K562 (cell line): ENCODE data around the gene POLR1A. TPM values are rescaled to one million over a fixed set of nuclear protein-coding genes. Genes with fewer than 3 reads are reported as not detected.

ENCODE experiments used
- ATAC-seq: fragments of 200-7000 bp; cut with Tn5 transposase; 3 replicates; pipeline ENCODE4 v1.9.1; 2020; ENCODE audit warnings: moderate library complexity
- BruUV-seq: library from RNA; stranded (reverse); fragments of 400-500 nt; replicated peaks from 2 replicates; lab custom pipeline; 2021; lab: Mats Ljungman, UMichigan
- CTCF ChIA-PET: fragments of 300-600 bp; formaldehyde crosslinking; extraction: SDS; loops from one replicate; lab custom pipeline; 2021; ENCODE audit warnings: low intra/inter-chr PET ratio; lab: Yijun Ruan, JAX
- POLR2A ChIA-PET: fragments of 300-600, 350-650 bp; sonication (Branson Sonifier 250); formaldehyde crosslinking; extraction: SDS; loops from one replicate; lab custom pipeline; 2021; ENCODE audit warnings: antibody characterized with exemption, inconsistent platforms; lab: Yijun Ruan, JAX
- DNase-seq, 4 experiments: peaks; one replicate each; pipeline versions ENCODE4 v3.0.0 to v3.0.0-alpha.2; 2011 to 2018; ENCODE audit warnings: low spot score in 3 of 4, mixed read lengths in 3 of 4; ENCODE audit errors: extremely low read depth in 1 of 4
- FAIRE-seq: peaks from 2 replicates; lab custom pipeline; 2011; peaks lifted over from hg19 to GRCh38; lab: Jason Lieb, UNC
- H2AFZ ChIP-seq: 2 replicates; pipeline ENCODE4 v1.6.0; 2011; ENCODE audit warnings: low read depth, low read length, control low read depth, inconsistent platforms
- H3K27ac ChIP-seq: fragments of 200-600 bp; 3 replicates; pipeline ENCODE4 v1.8.0; 2011; ENCODE audit warnings: low read depth, mild to moderate bottlenecking, control low read depth, inconsistent platforms, low read length, moderate library complexity, mixed read lengths; ENCODE audit errors: extremely low read depth
- H3K27me3 ChIP-seq, 2 experiments: fragments of 300-600 bp in 1 of 2; 2 replicates in 1 of 2; 3 replicates in 1 of 2; pipeline versions ENCODE4 v1.6.0 to v1.8.0; 2011; ENCODE audit warnings: inconsistent platforms in 2 of 2, low read length in 2 of 2, mild to moderate bottlenecking in 1 of 2, mixed read lengths in 1 of 2, moderate library complexity in 1 of 2; ENCODE audit not compliant: control insufficient read depth in 2 of 2, insufficient read depth in 2 of 2
- H3K36me3 ChIP-seq: fragments of 300-600 bp; 3 replicates; pipeline ENCODE4 v1.8.0; 2011; ENCODE audit warnings: mild to moderate bottlenecking, low read length, inconsistent platforms; ENCODE audit not compliant: control insufficient read depth, insufficient read depth
- H3K4me1 ChIP-seq, 2 experiments: fragments of 200-600 bp in 1 of 2; replicated peaks in 1 of 2; 2 replicates in 1 of 2; 3 replicates in 1 of 2; pipeline versions ENCODE4 v1.5.1 to v1.8.0; 2011; ENCODE audit warnings: inconsistent platforms in 2 of 2, low read length in 2 of 2, mild to moderate bottlenecking in 1 of 2, mixed read lengths in 1 of 2, moderate library complexity in 1 of 2; ENCODE audit not compliant: control insufficient read depth in 2 of 2, insufficient read depth in 2 of 2
- H3K4me2 ChIP-seq: 2 replicates; pipeline ENCODE4 v1.6.1; 2011; ENCODE audit warnings: low read length, control low read depth, inconsistent platforms, mixed read lengths; ENCODE audit not compliant: insufficient read depth
- H3K4me3 ChIP-seq: fragments of 200-600 bp; sonication (generic), shearing (Covaris generic); 2 replicates; pipeline ENCODE4 v1.5.1; 2016; ENCODE audit warnings: control low read depth, inconsistent platforms
- H3K79me2 ChIP-seq: fragments of 200-600 bp; 3 replicates; pipeline ENCODE4 v1.8.0; 2011; ENCODE audit warnings: low read length, inconsistent platforms; ENCODE audit not compliant: control insufficient read depth, insufficient read depth
- H3K9ac ChIP-seq, 2 experiments: 2 replicates each; pipeline versions ENCODE4 v1.6.0 to v1.6.1; 2011; ENCODE audit warnings: low read depth in 2 of 2, low read length in 2 of 2, control low read depth in 1 of 2, inconsistent platforms in 1 of 2, mild to moderate bottlenecking in 1 of 2, mixed read lengths in 1 of 2; ENCODE audit not compliant: insufficient read depth in 1 of 2
- H3K9me1 ChIP-seq: one replicate; pipeline ENCODE4 v1.6.0; 2011; ENCODE audit warnings: inconsistent platforms, mild to moderate bottlenecking, low read length, moderate library complexity; ENCODE audit not compliant: control insufficient read depth, insufficient read depth
- H3K9me3 ChIP-seq: replicated peaks from 2 replicates; pipeline ENCODE4 v1.5.1; 2011; ENCODE audit warnings: low read depth, low read length, inconsistent platforms; ENCODE audit not compliant: control insufficient read depth, insufficient read depth
- H4K20me1 ChIP-seq: replicated peaks from 2 replicates; pipeline ENCODE4 v1.6.1; 2011; ENCODE audit warnings: low read length, inconsistent platforms, mixed read lengths; ENCODE audit not compliant: control insufficient read depth, insufficient read depth
- ARID4B ChIP-seq: sonication (generic); formaldehyde crosslinking; IDR thresholded peaks from 2 replicates; pipeline ENCODE4 v1.8.0; 2022; ENCODE audit warnings: mild to moderate bottlenecking, missing genetic modification reagents
- BMI1 ChIP-seq: fragments of 150-350 bp; IDR thresholded peaks from 2 replicates; pipeline ENCODE4 v1.6.1; 2014; ENCODE audit warnings: low read length
- CSDE1 ChIP-seq, 2 experiments: fragments of 450-650 bp; IDR thresholded peaks; 2 replicates each; pipeline ENCODE4 v1.6.1; 2016; ENCODE audit warnings: mild to moderate bottlenecking in 1 of 2
- HMGN3 ChIP-seq: IDR thresholded peaks from 2 replicates; pipeline ENCODE4 v1.6.1; 2011; ENCODE audit warnings: borderline replicate concordance, low read depth, mild to moderate bottlenecking, mixed read lengths, low read length; ENCODE audit not compliant: insufficient read length; ENCODE audit errors: extremely low read depth
- RBM25 ChIP-seq: fragments of 200-400 bp; formaldehyde crosslinking; IDR thresholded peaks from 2 replicates; pipeline ENCODE4 v1.6.1; 2018; ENCODE audit warnings: low read length, low read depth, moderate library complexity; ENCODE audit not compliant: severe bottlenecking
- SNRNP70 ChIP-seq: fragments of 200-400 bp; formaldehyde crosslinking; optimal IDR thresholded peaks from 2 replicates; pipeline ENCODE3; 2017; ENCODE audit warnings: low read depth, low read length
- SRSF9 ChIP-seq: fragments of 200-400 bp; formaldehyde crosslinking; IDR thresholded peaks from 2 replicates; pipeline ENCODE4 v1.6.1; 2017; ENCODE audit warnings: low read depth, low read length, borderline replicate concordance
- THRAP3 ChIP-seq: fragments of 450-650 bp; IDR thresholded peaks from 2 replicates; pipeline ENCODE4 v1.6.1; 2016; ENCODE audit warnings: mild to moderate bottlenecking, inconsistent platforms, borderline replicate concordance
- WGBS: fragments of 100-300 bp; shearing (Covaris generic); methylation state at CpG from one replicate; pipeline ENCODE4 v1.1.6; 2016; ENCODE audit warnings: low coverage, mixed read lengths; ENCODE audit not compliant: insufficient coverage; ENCODE audit errors: missing lambda C conversion rate; 5-methylcytosine and 5-hydroxymethylcytosine counted together
- in situ Hi-C: fragments of 300-500 bp; cut with MboI; formaldehyde crosslinking; loops from 4 replicates; pipeline ENCODE4 v1.15.0; 2018; ENCODE audit warnings: inconsistent platforms, mixed read lengths
- intact Hi-C: fragments of 100-400 bp; cut with micrococcal nuclease; formaldehyde crosslinking; loops from 2 replicates; pipeline ENCODE4 v1.14.2; 2022
- polyA plus RNA-seq, 8 experiments: library from polyadenylated mRNA; depleted of rRNA in 4 of 8; stranded (reverse) in 5 of 8; unstranded in 3 of 8; fragments of >200 nt; fragmentation: Nextera tagmentation in 2 of 8; fragmentation: Illumina TruSeq in 1 of 8; extraction: Ambion mirVana in 2 of 8; extraction: Trizol in 1 of 8; gene quantifications; 2 replicates each; pipeline versions ENCODE4 v1.2.1 to v1.2.3, GENCODE V29; 2011 to 2014; ENCODE audit warnings: inconsistent platforms in 1 of 8, missing spikeins in 1 of 8
- total RNA-seq, 7 experiments: library from RNA; depleted of rRNA in 6 of 7; stranded (reverse); fragments of >200 nt in 6 of 7; fragmentation: Illumina TruSeq in 2 of 7; extraction: Trizol in 2 of 7; gene quantifications; 2 replicates each; pipeline versions ENCODE4 v1.2.1 to v1.2.3, GENCODE V29; 2011 to 2021; ENCODE audit warnings: low replicate concordance in 1 of 7
- TF ChIP-seq, protein P1 (sequence below), 2 experiments: IDR thresholded peaks; 2 replicates each; pipeline ENCODE4 v1.6.1; 2011; ENCODE audit warnings: borderline replicate concordance in 1 of 2, control low read depth in 1 of 2, low read depth in 1 of 2, low read length in 1 of 2, mild to moderate bottlenecking in 1 of 2, mixed read lengths in 1 of 2, moderate library complexity in 1 of 2; ENCODE audit not compliant: insufficient read depth in 1 of 2, insufficient read length in 1 of 2, poor library complexity in 1 of 2, severe bottlenecking in 1 of 2; ENCODE audit errors: extremely low read depth in 1 of 2
- TF ChIP-seq, protein P2 (sequence below), 2 experiments: fragments of 450-650 bp in 1 of 2; sonication (generic) in 1 of 2; formaldehyde crosslinking; conservative IDR thresholded peaks; 2 replicates each; pipeline versions ENCODE4 v1.4.0 to v1.8.1; 2020 to 2022; ENCODE audit warnings: mild to moderate bottlenecking in 1 of 2, missing genetic modification reagents in 1 of 2

Gene POLR1A
- total and polyA plus RNA-seq, 9 of the 15 experiments (the other 6 are each of a cell fraction or from before 2014, with no cell fraction given): 3.0 to 72.1 (median 21.8) TPM

DNA sequence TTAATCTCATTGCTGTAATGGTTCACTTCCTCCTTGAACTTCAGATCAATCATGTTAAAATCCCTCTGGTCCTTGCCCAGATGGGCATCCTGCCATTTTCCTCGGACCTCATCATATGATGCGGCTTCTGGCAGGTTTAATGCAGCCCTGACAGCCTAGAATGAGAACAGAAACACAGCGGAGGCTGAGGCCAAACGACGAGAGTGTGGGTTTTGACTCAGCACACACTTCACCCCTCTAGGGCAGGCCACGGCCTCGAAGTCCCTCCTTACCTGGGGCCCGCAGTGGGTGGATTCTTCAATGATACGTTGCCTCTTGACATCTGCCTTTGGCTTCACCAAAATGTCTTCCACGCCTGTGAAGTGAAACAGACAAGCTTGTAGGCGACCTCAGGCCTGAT is 56.8 kb downstream of the POLR1A start (continued):
- TF ChIP-seq, protein P1, sequence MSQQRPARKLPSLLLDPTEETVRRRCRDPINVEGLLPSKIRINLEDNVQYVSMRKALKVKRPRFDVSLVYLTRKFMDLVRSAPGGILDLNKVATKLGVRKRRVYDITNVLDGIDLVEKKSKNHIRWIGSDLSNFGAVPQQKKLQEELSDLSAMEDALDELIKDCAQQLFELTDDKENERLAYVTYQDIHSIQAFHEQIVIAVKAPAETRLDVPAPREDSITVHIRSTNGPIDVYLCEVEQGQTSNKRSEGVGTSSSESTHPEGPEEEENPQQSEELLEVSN (IDR thresholded peaks at IDR 0.05; ENCODE audit: borderline replicate concordance in 1 of 2, extremely low read depth in 1 of 2, insufficient read depth in 1 of 2, insufficient read length in 1 of 2, low read depth in 1 of 2, low read length in 1 of 2, poor library complexity in 1 of 2, severe bottlenecking in 1 of 2): no peak
- TF ChIP-seq SNRNP70 (no peak), BMI1 (no peak), RBM25 (no peak), THRAP3 (no peak), HMGN3 (no peak), SRSF9 (no peak)
- TF ChIP-seq, protein P2, sequence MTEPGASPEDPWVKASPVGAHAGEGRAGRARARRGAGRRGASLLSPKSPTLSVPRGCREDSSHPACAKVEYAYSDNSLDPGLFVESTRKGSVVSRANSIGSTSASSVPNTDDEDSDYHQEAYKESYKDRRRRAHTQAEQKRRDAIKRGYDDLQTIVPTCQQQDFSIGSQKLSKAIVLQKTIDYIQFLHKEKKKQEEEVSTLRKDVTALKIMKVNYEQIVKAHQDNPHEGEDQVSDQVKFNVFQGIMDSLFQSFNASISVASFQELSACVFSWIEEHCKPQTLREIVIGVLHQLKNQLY (CRISPR knock-in tag; conservative IDR thresholded peaks at IDR 0.05): no peak
- TF ChIP-seq, all 486 proteins: peak for 0

DNA sequence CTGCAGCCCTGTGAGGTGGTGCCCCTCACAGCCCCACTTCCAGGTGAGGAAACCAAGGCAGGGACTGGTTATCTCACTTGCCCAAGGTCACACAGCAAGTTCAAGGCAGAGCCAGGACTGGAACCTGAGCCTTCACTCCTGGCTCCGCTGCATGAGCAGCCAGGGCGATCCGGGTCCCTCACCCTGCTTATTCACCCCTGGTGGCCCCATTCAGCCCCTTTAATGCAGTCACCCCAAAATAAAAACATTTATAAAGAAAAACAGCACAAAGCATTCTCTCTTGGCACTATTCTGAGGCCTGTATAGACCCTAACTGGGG is 57.3 kb downstream of the POLR1A start:
- DNase-seq (no peak), FAIRE-seq (no peak)
- WGBS: 100% methylated on average over 3 of the region's 3 CpGs
- Histone ChIP-seq H3K27me3 (no peaks in the 10 kb centered on the region), H3K79me2 (no peaks in the 10 kb centered on the region), H2AFZ (no peak overlapping the region), H3K9me3 (no peaks in the 10 kb centered on the region), H3K36me3 (peaks cover 96% of the 10 kb centered on the region), H3K4me1 (no peaks in the 10 kb centered on the region), H3K9me1 (no peaks in the 10 kb centered on the region), H3K9ac (no peak overlapping the region), H3K27ac (no peak overlapping the region)
- ChIA-PET POLR2A (no interaction called here), CTCF (no interaction called here)
- no TSS peak for BruUV-seq
- in situ Hi-C loops: no loop called here
- intact Hi-C loops: no loop called here
- TF ChIP-seq ARID4B (CRISPR knock-in tag) (no peak), CSDE1 (IDR thresholded peaks at IDR 0.05) (no peak)
- TF ChIP-seq, all 486 proteins: peak for 0
- H3K4me2 ChIP-seq: no peak overlapping the region
- no peak for ATAC-seq
- no peak overlapping the region for H3K4me3 ChIP-seq
- no peaks in the 10 kb centered on the region for H4K20me1 ChIP-seq
